GM04503 (cell line): ENCODE results near the gene KLF7.

Experiments used
- DNase-seq: peaks from one replicate; pipeline ENCODE4 v3.0.0-alpha.2; 2012; ENCODE audit warnings: low read depth

KLF7 gene

DNA sequence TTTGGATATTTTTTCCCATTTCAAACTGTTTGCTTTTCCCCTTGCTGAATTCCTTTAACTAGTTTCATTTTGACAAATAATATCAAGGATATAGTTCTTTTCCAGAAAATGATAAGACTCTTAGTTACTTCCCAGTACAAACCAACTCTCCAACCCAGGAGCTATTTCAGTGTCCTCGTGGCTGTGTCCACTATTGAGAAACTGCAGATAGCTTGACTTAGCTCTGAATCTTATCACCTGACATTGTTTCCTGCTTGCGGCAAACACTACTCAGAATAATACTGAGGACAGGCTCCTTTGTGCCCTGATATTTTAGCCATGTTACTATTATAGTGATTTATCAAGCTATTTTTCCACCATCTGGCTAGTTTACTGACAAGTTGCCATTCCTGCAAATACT, 74.6 kb downstream of the KLF7 start:
- no peak for DNase-seq

DNA sequence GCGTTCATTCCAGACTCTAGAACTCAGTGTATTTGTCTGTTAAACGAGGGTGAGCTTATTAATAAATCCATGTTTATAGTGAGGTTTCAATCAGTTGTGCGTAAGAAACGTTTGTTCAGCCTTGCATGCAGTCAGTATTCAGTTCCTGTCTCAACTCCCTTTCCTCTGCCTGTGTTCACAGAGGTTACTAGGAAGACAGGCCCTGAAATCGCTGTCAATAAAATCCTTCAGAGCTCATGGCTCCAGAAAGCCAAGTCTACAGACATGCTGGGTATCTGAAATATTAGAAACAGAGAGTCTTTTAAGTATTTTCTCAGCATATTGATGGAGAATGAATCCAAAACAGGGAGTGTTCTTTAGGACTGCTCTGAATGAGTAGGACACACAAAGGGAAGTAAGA, 75.4 kb downstream of the KLF7 start:
- DNase-seq: no peak

DNA sequence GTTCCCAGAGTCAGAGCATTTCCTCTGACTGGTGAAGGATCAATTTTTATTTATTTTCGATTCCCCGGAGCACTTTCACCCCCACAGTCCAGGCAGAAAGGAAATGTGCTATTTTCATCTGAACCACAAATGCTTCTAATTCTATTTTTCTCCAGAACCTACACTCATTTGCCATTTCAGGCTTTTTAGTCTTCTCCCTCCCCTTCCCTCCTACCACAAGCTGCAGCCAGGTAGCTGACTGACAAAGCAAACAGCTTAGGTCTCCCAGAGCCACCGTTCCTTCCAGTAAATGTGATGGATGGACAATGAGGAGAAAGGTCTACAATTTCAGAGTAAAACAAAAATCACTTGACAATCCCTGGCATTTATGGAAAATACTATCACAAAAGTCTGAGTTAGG, 76.9 kb downstream of the KLF7 start:
- no peak for DNase-seq

DNA sequence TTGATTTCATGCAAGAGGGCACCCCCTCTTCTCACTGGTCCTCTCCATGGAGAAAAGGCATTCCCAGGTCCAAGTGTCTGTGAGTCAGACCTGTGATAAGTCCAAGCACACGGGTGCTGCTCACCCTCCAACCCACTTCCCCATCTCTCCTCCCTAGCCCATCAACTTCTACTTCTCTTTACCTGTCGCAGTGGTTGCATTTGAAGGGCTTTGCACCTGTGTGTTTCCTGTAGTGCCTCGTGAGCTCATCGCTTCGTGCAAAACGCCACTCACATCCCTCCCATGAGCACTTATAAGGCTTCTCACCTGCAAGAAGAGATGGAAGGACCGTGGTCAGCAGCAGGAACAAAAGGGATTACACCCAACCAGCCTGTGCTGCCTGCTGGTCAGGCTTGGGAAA, 77.5 kb downstream of the KLF7 start:
- DNase-seq: no peak

DNA sequence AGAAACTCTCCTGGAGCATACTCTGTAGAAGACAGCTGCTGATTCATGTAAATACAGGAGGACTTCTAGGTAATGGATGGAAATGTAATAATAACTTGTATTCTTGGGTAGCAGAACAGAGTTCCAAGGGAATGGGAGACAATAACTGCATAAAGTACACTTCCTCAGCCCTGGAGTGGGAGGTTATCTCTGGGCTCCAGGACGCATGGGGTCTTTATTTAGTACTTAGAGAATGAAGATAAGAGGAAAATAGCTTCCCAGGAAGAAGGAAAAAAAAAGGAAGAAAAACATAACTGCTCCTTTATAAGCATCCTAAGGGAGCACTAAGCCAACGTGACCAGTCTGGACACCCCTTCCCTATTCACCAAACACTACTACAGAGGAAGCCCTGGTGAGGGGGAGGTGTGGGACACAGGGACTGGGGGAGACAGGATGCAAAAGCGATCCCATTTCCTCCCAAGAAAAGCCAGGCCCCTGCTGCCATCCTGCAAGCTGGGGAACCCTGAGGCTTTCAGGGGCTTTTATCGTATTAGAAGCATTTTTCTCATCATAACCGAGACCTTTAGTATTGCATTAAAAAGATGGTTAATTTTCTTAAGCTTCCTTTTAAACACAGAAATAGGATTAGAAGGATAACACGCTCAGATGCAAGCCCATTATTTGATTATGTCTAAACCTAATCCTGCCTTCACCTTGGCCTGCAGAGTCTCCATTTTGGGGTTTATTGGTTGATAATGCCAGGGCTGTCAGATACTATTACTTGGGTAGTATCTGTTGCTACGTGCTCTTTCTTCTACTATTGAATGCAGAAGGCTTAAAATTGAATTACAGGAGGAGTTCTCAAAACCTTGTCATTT, 78.5 kb downstream of the KLF7 start:
- DNase-seq: no peak

DNA sequence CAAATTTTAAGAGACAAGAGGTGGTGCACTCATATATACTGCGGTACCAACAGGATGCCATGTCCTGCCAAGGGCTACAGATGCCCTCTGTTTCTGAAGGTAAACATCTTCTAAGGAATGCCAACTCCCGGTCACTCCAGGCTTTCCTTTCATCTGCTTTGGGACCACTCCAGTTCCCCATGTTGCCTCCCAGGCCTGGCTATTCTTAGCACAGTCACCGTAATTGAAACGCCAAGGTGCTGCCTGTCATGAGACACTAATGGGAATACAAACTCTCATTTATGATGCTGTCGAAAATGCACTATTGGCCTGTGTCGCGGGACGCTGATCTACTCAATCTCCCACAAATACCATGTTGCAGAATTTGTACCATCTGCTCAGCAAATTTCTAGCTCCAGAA, 79.6 kb downstream of the KLF7 start:
- no peak for DNase-seq

DNA sequence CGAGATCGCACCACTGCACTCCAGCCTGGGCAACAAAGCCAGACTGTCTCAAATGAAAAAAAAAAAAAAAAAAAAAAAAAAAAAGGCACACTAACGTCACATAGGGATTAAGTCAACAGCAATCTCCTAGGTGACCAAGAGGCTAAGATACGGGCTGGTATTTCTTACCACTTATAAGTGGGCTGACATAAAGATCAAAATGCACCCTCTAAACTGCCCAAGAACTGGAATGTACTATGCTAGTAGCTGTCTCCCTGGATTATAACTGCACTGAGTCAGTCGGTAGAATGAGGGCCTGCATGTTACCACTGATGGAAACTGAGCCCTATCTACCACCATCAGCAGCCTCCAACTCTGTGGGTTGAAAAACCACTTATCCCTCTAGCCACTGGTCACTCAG, 80.6 kb downstream of the KLF7 start:
- DNase-seq: no peak

DNA sequence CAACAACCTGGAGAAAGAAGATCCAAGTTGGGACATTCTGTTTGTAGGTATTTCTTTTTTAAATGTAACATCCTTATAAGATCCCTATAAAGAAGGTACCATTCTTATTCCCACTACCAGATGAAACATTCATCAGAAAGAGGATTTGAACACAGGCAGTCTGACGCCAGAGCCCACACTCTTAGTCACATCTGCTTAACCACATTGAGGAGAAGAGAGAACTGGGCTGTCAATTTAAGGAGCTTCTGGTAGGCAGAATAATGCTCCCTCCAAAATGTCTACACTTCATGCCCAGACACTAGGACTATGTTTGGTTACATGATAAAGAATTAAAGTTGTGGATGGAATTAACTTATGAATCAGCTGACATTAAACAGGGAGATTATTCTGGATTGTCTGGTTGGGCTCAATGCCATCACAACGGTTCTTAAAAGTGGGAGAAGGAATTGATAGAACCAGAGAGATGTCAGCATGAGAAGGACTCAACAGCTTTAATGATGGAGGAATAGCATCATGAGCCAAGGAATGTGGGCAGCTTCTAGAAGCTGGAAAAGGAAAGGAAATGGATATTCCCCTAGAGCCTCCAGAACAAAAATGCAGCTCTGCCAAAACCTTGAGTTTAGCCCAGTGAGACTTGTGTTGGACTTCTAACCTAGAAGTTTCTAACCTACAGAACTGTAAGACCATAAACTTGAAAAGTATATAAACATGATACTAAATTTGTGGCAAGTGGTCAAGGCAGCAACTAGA, 82.2 kb downstream of the KLF7 start:
- no peak for DNase-seq

DNA sequence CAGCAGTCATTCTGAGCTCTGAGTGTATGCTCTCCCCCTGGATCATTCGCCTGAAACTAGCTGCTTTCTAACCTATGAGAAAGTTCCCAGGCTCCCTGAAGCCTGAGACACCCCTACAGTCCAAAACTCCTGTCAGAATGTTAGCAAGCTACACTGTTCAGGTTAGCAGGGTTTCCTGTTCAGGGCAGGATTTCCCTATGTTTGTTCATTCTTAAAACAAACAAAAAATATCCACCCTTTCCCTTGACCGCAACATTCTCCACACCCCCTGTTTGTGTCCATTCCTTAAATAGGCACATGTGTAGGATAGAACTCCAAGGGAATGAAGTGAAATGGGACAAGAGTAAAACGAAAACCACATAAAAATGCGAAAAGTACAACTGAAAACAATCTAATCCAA, 83.1 kb downstream of the KLF7 start:
- DNase-seq: no peak

DNA sequence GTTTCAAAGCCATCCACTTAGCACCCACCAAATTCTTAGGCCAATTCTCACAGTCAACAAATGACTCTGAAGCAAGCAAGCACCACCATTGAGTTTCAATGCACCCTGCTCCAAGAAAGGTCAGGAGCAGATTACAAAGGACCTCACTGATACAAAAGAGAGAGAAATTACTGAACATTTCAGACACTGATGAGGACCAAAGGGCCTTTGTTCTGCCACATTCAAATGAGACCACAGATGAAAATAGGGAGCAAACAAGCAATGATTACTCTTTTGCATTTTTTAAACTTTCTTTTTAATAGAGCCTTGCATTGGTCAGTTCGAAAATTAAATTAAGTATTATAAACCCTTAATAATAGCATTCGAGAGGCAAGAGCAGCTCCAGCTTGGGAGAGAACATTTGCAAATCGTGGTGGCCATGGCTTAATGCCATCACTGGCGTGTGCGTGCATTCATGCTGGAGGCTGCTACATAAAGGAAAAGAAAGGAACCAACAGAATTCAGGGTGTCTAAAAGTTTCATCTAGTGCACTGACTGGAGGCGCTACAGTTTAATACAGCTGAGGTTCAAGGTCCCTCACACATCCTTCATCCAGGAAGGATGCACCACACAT, 87.5 kb downstream of the KLF7 start:
- DNase-seq: no peak

DNA sequence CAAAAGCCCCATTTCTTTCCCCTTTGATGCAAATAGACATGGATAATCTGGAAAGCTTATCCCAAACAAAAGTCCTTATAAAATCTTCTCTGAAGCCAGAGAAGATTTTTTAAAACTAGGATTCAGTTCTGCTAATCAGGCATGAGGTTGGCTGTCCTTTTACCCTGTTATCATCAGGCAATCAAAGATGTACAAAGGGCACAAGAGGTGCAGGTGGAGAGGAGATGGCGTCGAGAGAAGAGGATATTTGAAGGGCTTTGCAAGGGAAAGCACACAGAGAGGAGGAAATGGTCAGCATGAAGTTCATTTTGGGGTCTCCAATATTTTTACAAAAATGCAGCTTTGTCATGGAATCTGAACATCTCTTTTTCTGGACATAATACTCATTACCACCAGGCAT, 88.5 kb downstream of the KLF7 start:
- no peak for DNase-seq

DNA sequence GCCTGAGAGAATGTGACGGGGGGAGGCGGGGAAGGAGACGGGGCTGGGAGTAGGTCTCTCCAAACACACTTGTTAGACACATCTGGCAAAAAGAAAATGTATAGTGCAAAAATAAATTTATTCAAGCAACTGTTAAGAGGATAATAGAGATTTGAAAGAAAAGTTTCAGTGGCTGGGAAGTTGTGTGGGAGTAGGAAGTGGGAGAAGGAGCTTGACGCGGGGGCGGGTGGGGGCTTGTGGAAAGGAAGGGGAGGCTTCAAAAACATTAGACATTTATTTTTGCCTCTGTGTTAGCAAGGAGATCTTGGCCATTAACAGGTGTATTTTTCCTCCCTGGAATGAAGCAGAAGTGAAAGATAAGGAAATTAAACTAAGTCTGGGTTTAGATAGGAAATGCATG, 90.3 kb downstream of the KLF7 start:
- no peak for DNase-seq

DNA sequence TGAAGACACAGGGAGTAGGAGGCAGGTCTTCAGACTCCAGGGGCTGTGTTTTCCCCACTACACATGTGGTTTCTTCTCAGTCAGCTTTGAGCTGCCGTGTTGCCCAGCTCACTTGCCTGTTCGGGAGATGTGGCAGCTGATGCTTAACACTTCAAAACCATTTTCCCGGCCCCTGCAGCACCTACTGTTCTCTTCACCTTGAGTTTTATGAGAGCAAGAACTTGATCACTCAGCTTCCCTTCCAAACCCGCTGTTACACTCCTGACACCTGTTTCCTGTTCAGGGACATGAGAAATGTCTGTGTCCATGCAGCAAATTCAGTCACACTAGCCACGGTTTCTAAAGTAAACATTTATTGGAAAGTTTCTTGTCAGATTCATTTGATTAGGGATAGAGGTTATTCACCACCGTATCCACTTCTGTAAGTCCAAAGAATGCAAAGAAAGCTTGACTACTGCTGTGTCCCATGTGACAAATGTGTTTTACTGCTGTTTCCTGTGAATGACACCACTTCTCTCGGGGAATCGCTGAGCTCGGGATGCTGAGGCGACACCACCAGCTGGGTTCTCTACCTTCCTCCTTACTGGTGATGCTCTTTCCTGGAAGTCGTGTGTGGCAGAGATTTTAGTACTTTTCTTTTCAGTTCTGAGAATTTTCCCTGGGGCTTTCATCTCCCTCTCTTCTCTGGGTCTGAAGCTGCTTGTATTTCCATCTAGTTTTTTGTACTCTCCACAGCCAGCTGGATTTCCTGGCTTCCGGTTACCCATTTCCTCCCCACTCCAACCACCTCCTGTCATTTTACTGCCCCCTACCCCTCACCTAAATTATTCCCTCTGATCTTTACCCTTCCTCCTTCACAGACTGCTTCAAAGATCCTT, 91.7 kb downstream of the KLF7 start:
- no peak for DNase-seq

DNA sequence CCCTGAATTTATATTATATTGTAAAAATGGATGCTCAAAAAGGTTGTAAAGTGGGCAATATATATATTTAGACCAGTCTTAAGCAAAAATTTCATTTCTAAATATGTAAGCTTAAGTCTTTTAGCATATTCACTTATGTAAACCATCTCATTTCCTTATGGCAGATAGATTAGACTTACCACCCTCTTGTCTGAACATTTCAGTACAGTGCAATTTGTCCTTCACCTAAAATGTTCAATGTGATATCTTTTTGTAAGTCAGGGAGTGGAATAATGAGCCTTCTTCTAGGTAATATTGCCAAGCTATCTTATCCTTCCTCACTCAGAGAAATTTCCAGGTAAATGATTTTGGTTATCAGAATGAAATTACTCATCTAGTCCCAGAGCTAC, 92.3 kb downstream of the KLF7 start:
- DNase-seq: no peak

DNA sequence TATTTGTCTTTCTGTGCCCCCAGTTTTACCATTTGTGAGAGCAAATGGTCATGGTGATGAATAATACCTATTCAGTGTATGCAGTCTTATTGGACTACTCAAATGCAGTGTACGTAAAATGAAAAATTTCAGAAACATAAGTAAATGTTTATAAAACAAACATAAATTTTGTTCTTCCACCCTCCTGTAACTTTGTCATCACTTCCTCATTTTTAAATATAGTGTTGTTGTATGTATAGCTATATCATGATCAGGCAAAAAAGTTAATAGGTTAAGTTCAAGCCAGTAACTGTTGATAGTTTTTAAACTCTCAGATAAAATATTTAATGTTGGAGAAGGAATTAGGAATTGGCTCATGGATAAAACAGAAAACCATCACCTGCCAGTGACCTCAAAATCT, 93.2 kb downstream of the KLF7 start:
- no peak for DNase-seq

DNA sequence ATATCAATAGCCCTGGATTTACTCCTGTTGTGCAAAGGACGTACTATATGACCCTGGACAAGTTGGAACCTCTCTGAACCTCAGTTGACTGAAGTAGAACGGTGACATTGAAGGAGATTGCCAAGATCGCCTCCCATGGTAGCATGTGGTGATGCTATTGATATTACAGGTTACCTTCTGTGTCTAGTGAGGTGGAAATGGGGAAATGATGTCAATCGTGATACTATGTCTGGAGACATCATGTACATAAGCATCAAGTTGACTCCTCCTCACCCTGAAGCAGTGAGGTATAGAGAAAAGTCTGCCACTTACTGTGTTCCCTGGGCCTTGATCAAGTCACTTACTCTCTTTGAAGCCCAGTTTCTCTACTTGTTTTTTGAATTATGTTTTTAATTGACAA, 93.9 kb downstream of the KLF7 start:
- no peak for DNase-seq

DNA sequence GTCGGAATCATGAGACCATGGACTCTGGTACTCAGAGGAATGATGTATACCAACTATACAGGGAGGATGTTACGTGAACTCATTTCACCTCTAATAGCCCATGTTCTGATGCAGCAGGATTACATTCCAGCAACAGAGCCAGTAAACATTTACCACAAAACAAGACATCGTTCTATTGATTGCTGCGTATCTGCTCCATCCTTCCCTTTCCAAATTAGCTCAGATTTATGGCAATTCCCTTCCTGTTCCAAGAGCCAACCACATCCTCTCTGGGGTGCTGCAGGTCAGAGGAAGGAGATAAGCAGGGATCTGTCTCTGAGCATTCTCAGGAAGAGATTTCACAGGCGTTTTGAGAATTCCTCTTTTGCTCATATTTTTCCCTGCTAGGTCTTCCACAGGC, 98.3 kb downstream of the KLF7 start:
- DNase-seq: no peak

DNA sequence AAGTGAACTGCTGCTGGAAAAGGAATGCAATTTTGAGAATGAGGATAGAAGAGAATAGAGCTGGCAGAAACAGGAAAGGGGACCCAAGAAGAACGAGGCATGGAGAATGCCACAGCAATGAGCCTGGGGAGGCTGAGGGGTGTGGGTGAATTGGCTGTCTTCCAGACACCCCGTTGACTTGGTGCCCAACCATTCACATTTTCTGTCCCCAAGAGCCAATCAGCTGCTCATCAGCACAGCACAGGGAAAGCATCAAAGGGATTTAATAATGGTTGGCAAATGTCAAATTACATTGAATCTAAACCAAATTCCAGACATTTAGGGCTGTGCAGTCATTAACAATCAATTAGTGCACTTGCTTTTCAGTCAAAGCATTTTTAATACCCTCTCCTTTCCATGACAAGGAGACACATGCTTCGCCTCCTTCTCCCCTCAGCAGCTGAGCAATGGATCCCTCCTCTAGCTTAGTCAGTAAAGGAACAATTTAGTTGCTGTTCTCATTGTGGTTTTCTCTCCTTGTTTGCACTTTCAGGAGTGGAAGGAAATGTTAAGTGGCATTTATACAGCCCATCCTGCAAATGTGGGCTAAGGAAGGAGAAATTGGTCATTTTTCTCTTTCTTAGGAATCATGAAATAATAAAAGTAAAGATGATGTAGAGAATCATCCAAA, 98.8 kb downstream of the KLF7 start:
- DNase-seq: no peak

DNA sequence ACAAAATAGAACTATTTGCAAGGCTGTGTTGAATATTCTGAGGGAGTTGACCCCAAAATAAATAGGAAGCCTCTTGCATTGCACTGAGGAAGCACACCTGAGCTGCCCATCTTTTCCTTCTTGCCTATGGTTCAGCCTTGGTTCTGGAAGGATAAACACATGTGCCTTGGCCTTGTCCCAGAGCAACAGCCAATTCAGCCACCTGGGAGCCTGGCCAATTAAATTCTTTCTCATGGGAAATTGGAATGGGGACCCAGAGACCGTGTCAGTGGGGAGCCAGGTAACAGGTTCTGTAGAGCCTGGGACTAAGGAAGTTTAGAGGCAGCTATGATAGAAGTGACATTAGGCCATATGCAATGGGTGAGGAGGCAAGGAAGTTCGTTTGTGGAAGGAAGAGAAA, 99.6 kb downstream of the KLF7 start:
- DNase-seq: no peak

DNA sequence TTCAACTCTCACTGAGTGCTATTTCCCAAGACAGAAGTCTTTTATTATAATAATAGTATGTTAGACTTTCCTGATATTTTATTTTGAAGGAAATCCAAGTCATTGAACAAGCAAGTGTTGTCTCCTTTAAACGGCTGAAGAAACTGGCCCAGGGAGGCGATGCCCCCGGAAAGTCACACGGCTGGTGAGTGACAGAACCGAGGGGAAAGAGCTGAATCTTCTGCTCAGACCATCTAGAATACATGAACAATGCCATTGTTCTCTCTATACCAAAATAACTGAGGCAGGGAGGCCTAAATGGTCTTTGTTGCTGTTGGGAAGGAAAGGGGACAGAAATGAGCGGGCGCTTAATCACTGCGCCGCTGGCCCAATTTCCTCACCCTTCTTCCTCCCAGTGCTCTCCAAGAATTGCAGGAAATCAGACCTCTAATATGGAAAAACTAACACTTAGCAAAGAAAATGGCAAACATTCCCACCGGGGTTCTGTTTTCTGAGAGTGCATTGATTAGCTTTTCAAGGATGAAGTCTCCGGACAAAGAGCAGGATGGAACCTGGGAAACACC, 101.5 kb downstream of the KLF7 start:
- no peak for DNase-seq

DNA sequence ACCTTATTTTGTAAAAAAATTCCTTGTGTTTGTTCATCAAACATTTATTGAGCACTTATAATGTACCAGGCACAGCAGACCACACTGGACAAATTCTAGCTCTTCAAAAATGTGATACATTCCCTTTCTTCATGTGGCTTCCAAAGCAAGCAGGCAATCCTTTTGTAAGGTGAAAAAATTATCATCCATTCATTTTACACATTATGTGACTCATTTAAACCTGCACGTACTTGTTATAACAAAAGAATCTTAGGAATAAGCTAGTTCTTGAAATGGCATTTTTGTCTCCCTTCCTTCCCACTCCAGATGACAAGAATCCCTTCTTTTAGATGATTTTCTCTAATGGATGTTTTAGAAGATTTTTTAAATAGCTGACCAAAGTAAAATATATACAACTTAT, 104.6 kb downstream of the KLF7 start:
- DNase-seq: no peak
